ENCODE data around the gene SLC24A4.

GRCh38 chr14:92523752-92524151 is 200.8 kb downstream of the SLC24A4 start:
- TF ChIP-seq, protein P1, sequence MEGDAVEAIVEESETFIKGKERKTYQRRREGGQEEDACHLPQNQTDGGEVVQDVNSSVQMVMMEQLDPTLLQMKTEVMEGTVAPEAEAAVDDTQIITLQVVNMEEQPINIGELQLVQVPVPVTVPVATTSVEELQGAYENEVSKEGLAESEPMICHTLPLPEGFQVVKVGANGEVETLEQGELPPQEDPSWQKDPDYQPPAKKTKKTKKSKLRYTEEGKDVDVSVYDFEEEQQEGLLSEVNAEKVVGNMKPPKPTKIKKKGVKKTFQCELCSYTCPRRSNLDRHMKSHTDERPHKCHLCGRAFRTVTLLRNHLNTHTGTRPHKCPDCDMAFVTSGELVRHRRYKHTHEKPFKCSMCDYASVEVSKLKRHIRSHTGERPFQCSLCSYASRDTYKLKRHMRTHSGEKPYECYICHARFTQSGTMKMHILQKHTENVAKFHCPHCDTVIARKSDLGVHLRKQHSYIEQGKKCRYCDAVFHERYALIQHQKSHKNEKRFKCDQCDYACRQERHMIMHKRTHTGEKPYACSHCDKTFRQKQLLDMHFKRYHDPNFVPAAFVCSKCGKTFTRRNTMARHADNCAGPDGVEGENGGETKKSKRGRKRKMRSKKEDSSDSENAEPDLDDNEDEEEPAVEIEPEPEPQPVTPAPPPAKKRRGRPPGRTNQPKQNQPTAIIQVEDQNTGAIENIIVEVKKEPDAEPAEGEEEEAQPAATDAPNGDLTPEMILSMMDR (IDR thresholded peaks at IDR 0.05) = no peak
- TF ChIP-seq POLR2A (IDR thresholded peaks at IDR 0.05) = no peak

All from testis (tissue), 2 donors.